Left cardiac atrium (tissue), 4 donors: ENCODE results near the gene SLC51B. TPM values are rescaled to one million over a fixed set of nuclear protein-coding genes. Genes with fewer than 3 reads are reported as not detected.
"Not testable (repeated sequence)": the region's sequence is repeated elsewhere in the genome, so short reads cannot be mapped to it uniquely, and the experiment has no call there.

Source experiments
- ATAC-seq, 2 donors: fragments of 200-7000 bp; cut with Tn5 transposase; one replicate each; pipeline ENCODE4 v1.9.1; 2020; ENCODE audit warnings: mild to moderate bottlenecking in 2 of 2, moderate library complexity in 2 of 2
- DNase-seq: peaks from one replicate; pipeline ENCODE4 v3.0.0-alpha.2; 2020
- intact Hi-C, 2 donors: fragments of 100-400 bp; cut with DNase I; formaldehyde crosslinking; loops; one replicate each; pipeline versions ENCODE4 v1.14.1 to v1.15.1; 2022 to 2023
- total RNA-seq, 2 donors: library from RNA; stranded (reverse); fragmentation: NEBNext Ultra II Directional; extraction: Animal tissue kit (Norgen Biotek cat#: 25700); gene quantifications; one replicate each; pipeline ENCODE4 v1.2.1, GENCODE V29; 2021
- donor health status: DM: no; HTN: yes; CAD: no.
- donor health status: DM: no; HTN: yes; CAD: no; lungs with severe emphysema.
- donor health status: DM: yes; HTN: yes; CAD: no.
- donor health status: Dilated cardiomyopathy.

Gene SLC51B
- total RNA-seq, 2 donors from 2014 or later, result not detected

GRCh38 chr15:65092911-65093792 is 48.0 kb downstream of the SLC51B start:
- intact Hi-C loops, result no loop called here
- DNase-seq, result no peak
- ATAC-seq, result no peak

GRCh38 chr15:65093793-65094170 is 48.6 kb downstream of the SLC51B start:
- ATAC-seq, intact Hi-C loops, DNase-seq: not testable (repeated sequence)

DNA sequence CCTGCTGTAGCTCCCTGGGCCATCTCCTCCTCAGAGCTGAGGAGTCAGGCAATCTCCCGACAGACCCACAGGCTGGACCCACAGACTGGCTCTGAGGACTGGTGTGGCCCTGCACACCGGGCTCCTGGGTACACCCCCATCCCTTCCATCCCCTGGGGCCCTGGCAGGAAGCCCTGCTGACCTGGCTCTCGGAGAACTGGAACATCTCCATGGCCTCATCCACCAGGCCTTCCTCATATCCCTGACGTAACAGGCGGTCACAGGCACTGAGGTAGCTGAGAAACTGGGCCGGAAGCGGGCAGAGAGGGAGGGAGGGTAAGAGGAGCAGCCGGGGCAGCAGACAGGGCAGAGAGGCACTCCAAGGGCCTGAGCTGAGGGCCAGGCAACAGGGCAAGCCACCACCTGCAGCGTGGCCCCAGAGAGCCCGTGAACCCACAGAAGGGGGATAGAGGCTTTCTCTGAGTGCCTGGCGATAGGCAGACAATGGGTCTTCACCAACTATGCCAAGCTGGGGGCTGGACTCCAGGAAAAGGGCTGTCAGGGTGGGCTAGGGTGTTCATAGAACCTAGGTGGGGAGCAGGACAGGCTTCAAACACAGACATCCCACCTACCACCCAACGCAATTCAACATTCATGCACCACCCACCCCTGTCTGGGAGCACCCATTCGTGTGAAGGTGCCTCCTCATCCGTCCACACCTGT is 49.3 kb downstream of the SLC51B start:
- ATAC-seq, result peak; percentile 45 to 57

GRCh38 chr15:65095011-65095746 is 50.0 kb downstream of the SLC51B start:
- DNase-seq (no peak), ATAC-seq (no peak)

More for the DNA sequence above, 49.3 kb downstream of the SLC51B start:
- intact Hi-C loops, result no loop called here
- peak; percentile 49 for DNase-seq

GRCh38 chr15:65095747-65096104 is 50.5 kb downstream of the SLC51B start:
- no peak for ATAC-seq
- DNase-seq, result no peak
- intact Hi-C loops, result no loop called here

More at GRCh38 chr15:65095011-65095746, 50.0 kb downstream of the SLC51B start:
- intact Hi-C loops, result no loop called here

GRCh38 chr15:65096481-65097385 is 51.5 kb downstream of the SLC51B start:
- intact Hi-C loops, result no loop called here
- DNase-seq (no peak), ATAC-seq (no peak)

GRCh38 chr15:65097651-65098263 is 52.6 kb downstream of the SLC51B start:
- intact Hi-C loops, result no loop called here
- DNase-seq, result no peak
- no peak for ATAC-seq

DNA sequence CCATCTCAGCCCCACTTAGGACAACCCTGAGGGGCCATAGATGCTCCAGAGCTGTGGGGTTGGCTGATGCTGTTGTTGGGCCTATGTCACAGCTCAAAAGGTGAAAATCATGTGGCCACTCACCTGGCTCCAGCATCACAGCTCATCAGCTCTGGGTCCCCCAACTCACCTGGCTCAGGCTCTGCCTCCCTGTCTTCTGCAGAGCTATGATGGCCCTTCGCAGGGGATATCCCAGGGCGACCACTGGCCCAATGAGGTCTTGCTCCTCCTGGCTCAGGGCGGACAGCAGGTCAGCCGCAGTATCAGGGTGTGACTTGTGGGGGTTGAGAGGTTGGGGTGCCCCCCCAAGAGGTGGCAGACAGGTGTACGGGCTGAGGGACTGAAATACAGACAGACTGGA is 54.1 kb downstream of the SLC51B start:
- no peak for ATAC-seq
- DNase-seq, result no peak
- intact Hi-C loops, result no loop called here

DNA sequence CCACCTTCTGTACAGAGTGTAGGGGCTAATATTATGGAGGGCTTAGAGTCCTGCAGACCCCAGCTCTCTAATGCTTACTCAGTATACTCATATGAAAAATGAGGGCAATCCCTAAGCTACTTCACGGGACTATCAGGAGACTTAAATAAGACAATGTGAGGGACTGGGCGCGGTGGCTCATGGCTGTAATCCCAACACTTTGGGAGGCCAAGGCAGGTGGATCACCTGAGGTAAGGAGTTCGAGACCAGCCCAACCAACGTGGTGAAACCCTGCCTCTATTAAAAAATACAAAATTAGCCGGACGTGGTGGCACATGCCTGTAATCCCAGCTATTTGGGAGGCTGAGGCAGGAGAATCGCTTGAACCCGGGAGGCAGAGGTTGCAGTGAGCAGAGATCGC is 54.6 kb downstream of the SLC51B start:
- ATAC-seq, DNase-seq: not testable (repeated sequence)
- intact Hi-C loops, result loop anchor here in 1 of 2 donors (5.0 kb wide), 2 partner anchors 48 to 68 kb away; no protein-coding TSS in a partner anchor

DNA sequence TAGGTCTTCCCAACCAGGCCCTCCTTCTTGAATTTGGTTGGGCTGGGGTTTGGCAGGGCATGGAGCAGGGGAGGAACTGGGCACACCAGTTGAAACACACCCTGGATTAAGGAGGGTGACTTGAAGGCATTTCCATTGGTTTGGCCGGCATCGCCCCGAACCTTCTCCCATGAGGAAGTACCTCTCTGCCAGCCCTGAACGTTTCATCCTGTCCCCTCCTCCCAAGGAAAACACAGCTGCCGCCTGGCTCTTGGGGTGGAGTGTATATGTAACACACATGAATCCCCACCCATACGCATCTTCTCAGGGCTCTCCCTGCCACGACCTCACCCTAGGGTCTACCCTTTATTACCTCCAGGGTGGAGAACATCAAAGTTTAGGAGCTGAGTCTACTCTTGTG is 55.3 kb downstream of the SLC51B start:
- ATAC-seq (no peak), DNase-seq (no peak)
- intact Hi-C loops, result loop anchor here in 1 of 2 donors (5.0 kb wide), 2 partner anchors 48 to 68 kb away; no protein-coding TSS in a partner anchor

- intact Hi-C loops, result loop anchor here in 1 of 2 donors (5.0 kb wide), 2 partner anchors 49 to 69 kb away; no protein-coding TSS in a partner anchor
- DNase-seq (peak; percentile 76), ATAC-seq (peak; percentile 52 to 61)
These were observed 56.3 kb downstream of the SLC51B start for GRCh38 chr15:65101411-65101890.

- peak; percentile 6 to 36 for ATAC-seq
- intact Hi-C loops, result loop anchor here in 1 of 2 donors (5.0 kb wide), 2 partner anchors 50 to 70 kb away; no protein-coding TSS in a partner anchor
- no peak for DNase-seq
These were observed 56.9 kb downstream of the SLC51B start for GRCh38 chr15:65101891-65102708.

DNA sequence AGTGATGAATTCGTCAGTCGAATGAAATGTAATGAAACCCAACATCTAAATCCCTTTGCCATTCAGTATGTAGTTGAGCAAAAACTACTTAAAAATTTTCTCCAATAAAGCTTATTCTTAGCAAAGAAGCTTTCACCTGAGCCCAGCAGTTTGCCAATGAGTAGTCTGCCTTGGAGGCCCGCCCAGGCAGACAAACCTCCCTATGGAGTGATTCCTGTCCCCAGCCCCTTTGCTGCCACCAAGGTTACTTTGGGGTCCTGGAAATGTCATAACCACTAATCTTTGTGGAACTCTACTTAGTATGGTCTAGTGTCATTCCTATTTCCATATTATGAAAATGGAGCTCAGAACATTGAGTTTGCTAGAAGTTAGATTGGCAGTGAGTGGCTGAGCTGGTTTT is 57.7 kb downstream of the SLC51B start:
- ATAC-seq (no peak), DNase-seq (no peak)
- intact Hi-C loops, result loop anchor here in 1 of 2 donors (5.0 kb wide), 2 partner anchors 51 to 71 kb away; no protein-coding TSS in a partner anchor
